GOT3 (cell line): ENCODE results near the gene LMX1A.

Source experiments
- DNase-seq: peaks from one replicate; lab custom pipeline; 2025; ENCODE audit warnings: mixed read lengths; lab: John Stamatoyannopoulos, UW

Gene LMX1A

DNA sequence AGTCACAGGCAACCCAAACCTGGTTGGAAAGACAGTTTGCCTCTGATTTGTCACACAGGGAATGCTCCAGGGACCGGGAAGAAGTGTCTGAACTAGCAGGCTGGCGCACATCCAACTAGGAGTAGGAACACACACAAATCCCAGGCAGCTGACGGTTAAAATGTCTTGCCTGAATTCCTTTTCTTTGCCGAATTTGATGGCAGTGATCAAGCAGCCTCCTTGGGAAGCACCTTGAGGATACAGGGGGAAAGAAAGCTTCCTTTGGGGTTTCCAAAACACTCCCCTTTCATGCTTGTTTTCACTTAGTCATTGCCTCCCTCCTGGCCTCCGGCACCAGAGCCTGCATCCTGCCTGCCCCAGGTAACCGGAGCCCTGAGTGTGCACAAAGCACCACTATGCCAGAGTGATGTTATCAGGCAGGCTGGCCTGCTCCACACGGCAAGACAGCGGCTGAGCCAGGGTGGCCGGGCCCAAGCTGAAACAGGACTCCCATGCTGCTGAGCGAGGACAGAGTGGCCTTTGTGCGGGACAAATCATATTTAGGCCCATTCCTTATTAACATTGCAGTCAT is 193.8 kb downstream of the LMX1A start:
- no peak for DNase-seq

DNA sequence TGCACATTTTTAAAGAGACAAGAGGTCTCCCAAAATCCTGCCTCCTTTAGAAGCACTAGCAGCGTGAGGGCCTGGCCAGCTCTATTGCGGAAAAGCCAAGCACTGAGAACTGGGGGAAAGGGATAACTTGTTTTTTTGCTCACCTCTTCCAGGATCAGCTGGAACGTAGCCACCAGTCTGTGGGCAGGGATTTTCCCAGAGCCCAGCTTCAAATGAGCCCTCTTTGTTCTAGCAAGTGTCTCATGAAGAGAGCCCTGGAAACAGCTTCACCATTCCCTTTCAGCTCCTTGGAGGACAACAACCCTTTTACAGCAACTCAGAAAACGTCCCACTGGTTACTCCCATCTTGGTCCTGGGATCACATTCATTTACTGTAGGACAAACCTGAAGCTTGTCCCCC is 195.4 kb downstream of the LMX1A start:
- DNase-seq = no peak

DNA sequence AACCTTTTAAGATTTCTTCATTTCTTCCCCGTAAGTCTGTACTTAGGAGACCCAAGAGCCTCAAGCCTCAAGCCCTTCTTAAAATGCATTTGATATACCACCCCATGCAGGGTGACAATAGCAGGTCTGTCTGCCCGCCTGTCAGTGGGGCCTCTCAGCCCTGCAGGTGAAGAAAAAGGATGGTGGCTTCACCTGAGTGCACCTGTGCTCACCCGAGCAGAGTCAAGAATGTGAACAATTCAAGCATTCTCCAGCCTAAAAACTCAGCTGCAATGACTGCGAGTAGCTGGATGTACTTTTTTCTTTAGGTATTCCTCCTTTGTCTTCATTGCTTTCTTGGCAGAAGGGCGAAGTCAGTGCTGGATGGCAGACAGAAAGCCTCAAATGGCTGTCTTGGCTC is 203.3 kb downstream of the LMX1A start:
- no peak for DNase-seq

DNA sequence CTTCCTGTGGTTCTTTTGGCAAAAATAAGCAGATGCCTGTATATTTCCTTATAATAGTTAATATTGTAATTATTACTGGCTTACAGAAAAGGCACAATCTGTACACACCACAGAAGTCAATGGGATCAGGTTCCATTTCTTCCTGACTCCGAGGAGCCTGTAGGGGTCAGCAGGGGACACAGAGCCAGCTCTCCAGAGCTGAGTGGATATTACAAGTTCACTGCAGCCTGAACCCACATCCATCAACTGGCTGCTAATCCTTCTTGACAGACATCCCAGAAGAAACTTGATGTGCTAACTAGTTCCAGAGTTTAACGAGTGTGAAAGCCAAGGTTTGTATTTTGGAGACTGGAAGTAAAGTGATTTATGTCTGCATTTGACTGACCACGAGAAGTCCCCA is 203.8 kb downstream of the LMX1A start:
- no peak for DNase-seq

DNA sequence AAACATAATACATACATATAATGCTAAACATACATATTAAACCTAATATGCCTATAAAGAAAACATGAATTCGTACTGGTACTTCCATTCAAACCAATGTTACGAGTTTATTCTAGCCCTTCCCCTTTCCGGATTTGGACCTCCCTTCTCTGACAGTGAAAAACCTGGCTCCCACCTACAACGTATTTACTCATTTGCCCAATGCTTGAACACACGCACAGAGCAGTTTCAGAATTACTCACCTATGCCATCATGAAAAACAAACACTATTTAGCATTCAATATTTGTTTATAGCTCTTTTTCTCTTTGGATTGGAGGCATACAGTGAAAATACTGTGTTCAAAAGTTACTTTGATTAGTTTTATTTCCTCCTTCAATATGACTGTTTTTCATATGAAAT is 204.4 kb downstream of the LMX1A start:
- no peak for DNase-seq
